GM13977 (cell line): ENCODE results near the gene TNFRSF12A.

ENCODE experiments used
- DNase-seq: peaks from one replicate; pipeline ENCODE4 v3.0.0; 2012; ENCODE audit warnings: low spot score
- in situ Hi-C: fragments of 300-500 bp; cut with MboI; formaldehyde crosslinking; loops from one replicate; pipeline ENCODE4 v1.12.0; 2022; ENCODE audit warnings: low sequenced_read_pairs, low pct_unique_long_range_greater_than_20kb, mixed read lengths, inconsistent platforms; ENCODE audit not compliant: unreplicated experiment
- TF ChIP-seq, protein P1 (sequence below): IDR thresholded peaks from 2 replicates; pipeline ENCODE4 v1.5.1; 2012; ENCODE audit warnings: mild to moderate bottlenecking, control low read depth; ENCODE audit not compliant: insufficient read depth; ENCODE audit errors: extremely low read depth, missing control alignments

Gene TNFRSF12A

DNA sequence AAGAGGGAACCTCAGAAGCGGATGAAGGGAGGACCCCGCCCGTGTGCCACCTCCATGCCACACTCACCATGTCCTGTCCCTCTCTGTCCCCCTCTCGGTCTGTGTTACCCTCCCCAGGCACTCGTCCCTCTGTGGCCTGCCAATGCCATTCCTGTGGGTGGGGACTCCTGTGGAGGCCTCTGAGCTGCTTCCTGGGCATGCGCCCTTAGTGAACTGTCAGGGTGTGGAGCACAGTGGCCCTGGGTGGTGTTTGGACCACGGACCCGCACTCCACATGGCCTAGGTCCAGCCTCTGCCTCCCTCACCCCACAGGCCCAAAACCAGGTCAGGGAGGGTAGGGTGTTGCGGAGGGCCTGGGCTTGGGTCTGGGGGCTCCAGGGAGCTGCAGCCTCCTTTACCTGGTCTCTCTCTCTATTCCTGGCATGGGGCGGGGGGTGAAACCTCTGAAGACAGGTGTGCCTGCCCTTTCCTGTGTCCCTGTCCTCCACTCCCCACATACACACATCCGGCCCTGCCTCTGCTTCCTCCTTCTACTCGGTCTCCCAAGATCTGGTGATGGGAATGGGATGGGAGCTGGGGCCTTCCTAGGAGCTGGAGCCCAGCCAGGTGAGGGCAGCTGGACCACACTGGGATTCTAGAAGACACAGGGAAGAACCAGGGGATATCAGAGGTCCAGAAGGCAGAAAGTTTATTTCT is 28.5 kb upstream of the TNFRSF12A start:
- no peak for DNase-seq
- in situ Hi-C loops = no loop called here
- TF ChIP-seq, protein P1, sequence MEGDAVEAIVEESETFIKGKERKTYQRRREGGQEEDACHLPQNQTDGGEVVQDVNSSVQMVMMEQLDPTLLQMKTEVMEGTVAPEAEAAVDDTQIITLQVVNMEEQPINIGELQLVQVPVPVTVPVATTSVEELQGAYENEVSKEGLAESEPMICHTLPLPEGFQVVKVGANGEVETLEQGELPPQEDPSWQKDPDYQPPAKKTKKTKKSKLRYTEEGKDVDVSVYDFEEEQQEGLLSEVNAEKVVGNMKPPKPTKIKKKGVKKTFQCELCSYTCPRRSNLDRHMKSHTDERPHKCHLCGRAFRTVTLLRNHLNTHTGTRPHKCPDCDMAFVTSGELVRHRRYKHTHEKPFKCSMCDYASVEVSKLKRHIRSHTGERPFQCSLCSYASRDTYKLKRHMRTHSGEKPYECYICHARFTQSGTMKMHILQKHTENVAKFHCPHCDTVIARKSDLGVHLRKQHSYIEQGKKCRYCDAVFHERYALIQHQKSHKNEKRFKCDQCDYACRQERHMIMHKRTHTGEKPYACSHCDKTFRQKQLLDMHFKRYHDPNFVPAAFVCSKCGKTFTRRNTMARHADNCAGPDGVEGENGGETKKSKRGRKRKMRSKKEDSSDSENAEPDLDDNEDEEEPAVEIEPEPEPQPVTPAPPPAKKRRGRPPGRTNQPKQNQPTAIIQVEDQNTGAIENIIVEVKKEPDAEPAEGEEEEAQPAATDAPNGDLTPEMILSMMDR = no peak

DNA sequence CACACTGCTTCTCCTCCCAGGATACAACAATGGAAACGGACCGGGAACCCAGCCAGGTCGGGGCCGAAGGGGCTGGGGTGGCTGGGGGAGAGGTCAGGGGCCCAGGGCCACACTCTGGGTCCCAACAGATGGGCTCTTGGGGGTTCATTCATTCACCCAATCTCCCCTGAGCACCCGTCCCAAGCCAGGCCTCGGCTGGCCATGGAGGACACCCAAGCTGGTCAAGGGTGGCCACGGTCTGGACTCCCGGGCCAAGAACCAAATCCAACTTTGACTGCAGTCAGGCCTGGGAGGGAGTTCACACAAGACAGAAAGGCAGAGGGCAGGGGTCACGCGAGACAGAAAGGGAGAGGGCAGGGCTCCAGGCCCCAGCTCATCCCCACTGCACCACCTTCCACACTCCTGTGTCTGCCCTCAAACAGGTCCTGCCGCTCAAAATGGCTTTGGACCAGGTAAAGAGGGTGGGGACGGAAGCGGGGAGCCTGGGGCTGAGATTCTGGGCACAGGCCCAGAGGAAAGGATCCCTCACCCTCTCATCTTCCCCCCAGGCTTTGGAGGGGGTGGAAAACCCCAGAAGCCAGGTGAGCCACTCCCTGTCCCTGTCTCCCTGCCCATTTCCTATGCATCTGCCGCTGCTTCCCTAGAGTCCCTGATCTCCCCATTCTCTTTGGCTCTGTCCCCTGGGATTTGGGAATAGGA is 27.6 kb upstream of the TNFRSF12A start:
- TF ChIP-seq, protein P1 = no peak
- no peak for DNase-seq
- in situ Hi-C loops = no loop called here

DNA sequence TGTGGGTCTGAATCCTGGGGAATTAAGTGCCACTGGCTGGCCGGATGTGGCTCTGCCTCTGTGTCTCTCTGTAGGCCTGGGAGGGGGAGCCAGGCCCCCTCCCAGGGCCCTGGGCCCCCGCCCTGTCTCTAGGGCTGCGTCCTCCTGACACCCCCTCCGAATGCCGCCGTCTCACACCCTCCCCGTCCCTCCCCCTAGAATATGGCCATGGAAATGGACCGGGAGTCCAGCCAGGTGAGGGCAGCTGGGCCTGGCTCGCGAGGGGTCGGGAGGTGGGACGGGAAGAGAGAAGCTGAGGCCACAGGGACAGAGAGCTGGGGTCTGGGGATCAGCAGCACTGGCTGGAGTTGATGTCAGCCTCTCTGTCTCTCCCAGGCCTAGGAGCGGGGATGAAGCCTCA is 23.9 kb upstream of the TNFRSF12A start:
- DNase-seq = no peak
- in situ Hi-C loops = no loop called here
- TF ChIP-seq, protein P1 = no peak

DNA sequence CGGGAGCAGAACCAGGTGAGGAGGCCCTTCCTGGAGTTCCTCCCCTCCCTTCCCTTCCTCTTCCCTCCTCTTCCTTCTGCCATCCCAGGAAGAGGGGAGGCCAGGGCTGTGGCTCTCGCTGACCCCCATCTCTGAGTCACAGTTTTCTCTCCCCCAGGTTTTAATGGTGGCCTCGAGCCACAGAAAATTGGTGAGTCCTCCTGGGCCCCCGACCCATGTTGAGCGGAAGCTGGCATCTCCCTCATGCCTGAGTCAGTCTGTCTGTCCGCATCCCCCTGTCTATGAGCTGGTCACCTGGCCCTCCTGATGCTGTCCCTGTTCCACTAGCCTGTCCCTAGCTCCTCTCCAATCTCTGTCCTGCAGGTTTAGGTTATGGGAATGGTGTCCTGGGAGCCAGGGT is 20.2 kb upstream of the TNFRSF12A start:
- TF ChIP-seq, protein P1 = no peak
- DNase-seq = no peak
- in situ Hi-C loops = no loop called here

DNA sequence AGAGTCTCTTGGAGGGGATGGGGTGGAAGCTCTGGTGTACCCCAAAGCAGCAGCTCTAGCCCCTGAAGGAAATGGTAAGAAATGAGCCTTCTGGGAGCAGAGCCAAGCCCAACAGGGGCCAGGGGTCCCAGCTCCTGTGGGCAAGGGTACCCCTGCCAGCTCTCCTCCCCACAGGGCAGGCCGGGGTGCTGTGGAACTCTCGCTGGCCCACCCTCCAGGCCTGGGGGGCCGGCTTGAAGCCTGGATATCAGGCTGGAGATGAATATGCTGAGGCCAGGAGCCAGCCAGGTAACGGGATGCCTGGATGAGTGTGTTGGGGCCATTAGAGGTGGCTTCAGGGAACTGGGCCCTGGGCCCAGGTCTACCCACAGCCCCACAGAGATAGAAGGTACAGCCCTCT is 19.6 kb upstream of the TNFRSF12A start:
- no peak for DNase-seq
- in situ Hi-C loops = no loop called here
- TF ChIP-seq, protein P1 = no peak

DNA sequence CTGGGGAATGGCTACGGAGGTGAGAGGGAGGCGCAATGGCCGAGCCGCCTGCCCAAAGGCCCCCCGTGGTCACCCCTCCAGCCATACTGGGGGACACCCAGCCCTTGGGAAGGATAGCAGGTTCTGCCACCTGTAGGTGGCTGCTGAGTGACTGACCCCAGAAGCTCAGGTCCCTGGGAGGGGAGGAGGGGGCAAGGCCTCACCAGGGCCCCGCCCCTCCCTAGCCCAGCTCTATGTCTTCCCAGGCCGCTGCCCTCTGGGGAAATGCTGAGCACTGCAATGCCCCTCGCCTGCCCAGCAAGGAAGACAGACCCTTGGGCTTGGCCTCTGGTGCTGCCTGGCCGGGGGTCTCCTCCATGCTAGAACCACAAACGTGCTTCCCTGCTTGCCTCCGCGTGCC is 18.9 kb upstream of the TNFRSF12A start:
- TF ChIP-seq, protein P1 = no peak
- DNase-seq = no peak
- in situ Hi-C loops = no loop called here
